Rectal smooth muscle tissue (tissue), 1 donor: ENCODE measurements around the gene SLC39A5.
A peak's percentile ranks its signal among the peaks of the same experiment; 100 is the strongest.
"Not testable (repeated sequence)": the region's sequence is repeated elsewhere in the genome, so short reads cannot be mapped to it uniquely, and the experiment has no call there.

Source experiments
- H3K27ac ChIP-seq: one replicate; pipeline ENCODE4 v1.7.0; 2013; ENCODE audit warnings: low read depth, low read length, inconsistent platforms
- H3K27me3 ChIP-seq: one replicate; pipeline ENCODE4 v1.7.0; 2013; ENCODE audit warnings: low read length; ENCODE audit not compliant: control insufficient read depth, insufficient read depth
- H3K36me3 ChIP-seq: one replicate; pipeline ENCODE4 v1.7.0; 2013; ENCODE audit warnings: low read length; ENCODE audit not compliant: control insufficient read depth, insufficient read depth
- H3K4me1 ChIP-seq: one replicate; pipeline ENCODE4 v1.7.0; 2013; ENCODE audit warnings: low read length; ENCODE audit not compliant: control insufficient read depth, insufficient read depth
- H3K4me3 ChIP-seq: one replicate; pipeline ENCODE4 v1.7.0; 2013; ENCODE audit warnings: low read length
- H3K9ac ChIP-seq: one replicate; pipeline ENCODE4 v1.7.0; 2013; ENCODE audit warnings: low read length

Gene SLC39A5

DNA sequence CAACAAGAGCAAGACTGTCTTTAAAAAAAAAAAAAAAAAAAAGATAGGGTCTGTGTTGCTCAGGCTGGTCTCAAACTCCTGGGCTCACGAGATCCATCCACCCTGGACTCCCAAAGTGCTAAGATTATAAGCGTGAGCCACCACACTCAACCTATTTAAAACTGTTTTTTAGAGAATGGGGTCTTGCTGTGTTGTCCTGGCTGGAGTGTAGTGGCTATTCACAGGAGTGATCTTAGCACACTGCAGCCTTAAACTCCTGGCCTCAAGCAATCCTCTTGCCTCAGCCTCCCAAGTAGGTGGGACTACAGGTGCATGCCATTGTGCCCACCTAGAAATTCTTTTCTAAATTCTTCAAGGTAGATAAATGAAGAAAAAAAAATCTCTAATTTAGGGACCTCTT, 44.4 kb downstream of the SLC39A5 start:
- Histone ChIP-seq H3K9ac (no peak overlapping the region), H3K27me3 (no peaks in the 10 kb centered on the region), H3K36me3 (peaks cover 28% of the 10 kb centered on the region), H3K27ac (no peak overlapping the region), H3K4me3 (no peak overlapping the region), H3K4me1 (no peaks in the 10 kb centered on the region)

DNA sequence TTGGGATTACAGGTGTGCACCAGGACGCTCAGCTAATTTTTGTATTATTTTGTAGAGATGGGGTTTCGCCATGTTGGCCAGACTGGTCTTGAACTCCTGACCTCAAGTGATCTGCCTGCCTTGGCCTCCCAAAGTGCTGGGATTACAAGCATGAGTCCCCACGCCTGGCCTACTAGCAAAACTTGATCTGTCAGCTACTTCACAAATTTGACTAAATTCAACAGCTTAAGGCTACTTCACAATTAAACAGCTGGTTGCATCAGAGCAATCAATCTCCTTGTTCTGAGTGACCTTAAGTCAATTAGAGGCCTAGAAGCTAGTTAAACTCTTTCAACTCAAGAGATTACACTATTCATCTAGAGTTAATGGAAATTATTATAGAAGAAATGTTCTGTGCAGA, 49.1 kb downstream of the SLC39A5 start:
- Histone ChIP-seq H3K36me3 (peaks cover 36% of the 10 kb centered on the region), H3K27me3 (no peaks in the 10 kb centered on the region), H3K27ac (no peak overlapping the region), H3K4me3 (no peak overlapping the region), H3K4me1 (no peaks in the 10 kb centered on the region), H3K9ac (no peak overlapping the region)

- no peaks in the 10 kb centered on the region for H3K27me3 ChIP-seq
- no peak overlapping the region for H3K27ac ChIP-seq
- H3K9ac ChIP-seq: no peak overlapping the region
- H3K4me3 ChIP-seq: no peak overlapping the region
- peaks cover 23% of the 10 kb centered on the region for H3K36me3 ChIP-seq
- no peaks in the 10 kb centered on the region for H3K4me1 ChIP-seq
Measured at GRCh38 chr12:56280849-56281248, 51.0 kb downstream of the SLC39A5 start.

- Histone ChIP-seq H3K4me1 (no peaks in the 10 kb centered on the region), H3K4me3 (no peak overlapping the region), H3K27me3 (no peaks in the 10 kb centered on the region), H3K9ac (no peak overlapping the region), H3K36me3 (peaks cover 22% of the 10 kb centered on the region), H3K27ac (no peak overlapping the region)
Measured at GRCh38 chr12:56282030-56282429, 52.2 kb downstream of the SLC39A5 start.

GRCh38 chr12:56282579-56282978, 52.7 kb downstream of the SLC39A5 start:
- H3K27me3 ChIP-seq: no peaks in the 10 kb centered on the region
- no peak overlapping the region for H3K4me3 ChIP-seq
- H3K4me1 ChIP-seq: no peaks in the 10 kb centered on the region
- H3K36me3 ChIP-seq: peaks cover 22% of the 10 kb centered on the region
- H3K9ac ChIP-seq: no peak overlapping the region
- peak overlapping the region; percentile 42 for H3K27ac ChIP-seq

GRCh38 chr12:56284263-56284662, 54.4 kb downstream of the SLC39A5 start:
- not testable (repeated sequence) for H3K9ac ChIP-seq, H3K4me3 ChIP-seq, H3K27me3 ChIP-seq, H3K27ac ChIP-seq, H3K4me1 ChIP-seq
- peaks cover 20% of the 10 kb centered on the region for H3K36me3 ChIP-seq

DNA sequence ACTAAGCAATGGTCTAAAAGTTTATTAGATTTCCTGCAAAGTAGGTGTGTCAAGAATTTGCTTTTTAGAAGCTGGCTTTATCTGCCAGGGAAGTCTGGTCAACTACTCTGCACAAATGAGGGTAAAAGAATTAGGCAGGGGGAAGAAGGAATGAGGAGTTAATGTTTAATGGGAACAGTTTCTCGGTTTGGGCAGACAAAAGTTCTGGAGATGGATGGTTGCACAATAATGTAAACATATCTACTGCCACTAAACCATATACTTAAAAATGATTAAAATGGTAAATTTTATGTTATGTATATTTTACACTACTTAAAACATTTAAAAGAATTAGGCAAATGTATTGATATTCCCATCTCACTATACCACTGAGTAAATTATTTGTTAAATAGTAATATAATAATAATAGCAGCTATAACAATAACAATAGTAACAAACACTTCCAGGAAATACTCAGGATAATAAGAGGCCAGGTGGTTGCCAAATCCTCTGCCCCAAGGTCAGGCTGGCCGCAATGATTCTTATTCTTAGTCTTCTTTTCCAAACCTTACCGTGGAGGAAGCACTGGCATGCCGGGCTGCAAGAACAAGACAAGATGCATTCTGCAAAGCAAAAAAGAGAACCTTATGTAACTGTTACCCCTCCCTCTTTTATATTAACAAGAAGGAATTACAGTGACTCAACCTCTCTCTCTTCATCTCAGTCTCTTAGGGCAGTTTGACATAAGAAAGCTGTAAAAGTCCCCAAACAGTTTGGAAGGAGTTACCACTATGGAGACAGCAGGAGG, 56.4 kb downstream of the SLC39A5 start:
- H3K4me1 ChIP-seq: no peaks in the 10 kb centered on the region
- no peaks in the 10 kb centered on the region for H3K27me3 ChIP-seq
- no peak overlapping the region for H3K4me3 ChIP-seq
- peaks cover 19% of the 10 kb centered on the region for H3K36me3 ChIP-seq
- H3K9ac ChIP-seq: no peak overlapping the region
- no peak overlapping the region for H3K27ac ChIP-seq
